Neuron (in vitro differentiated cells): ENCODE measurements around the gene MRPL18.
"Not testable (repeated sequence)": the region's sequence is repeated elsewhere in the genome, so short reads cannot be mapped to it uniquely, and the experiment has no call there.

Experiments used
- H2AFZ ChIP-seq: one replicate; pipeline ENCODE4 v1.6.1; 2013; ENCODE audit warnings: low read depth, mild to moderate bottlenecking, inconsistent platforms, low read length, moderate library complexity
- H3K27me3 ChIP-seq: one replicate; pipeline ENCODE4 v1.6.1; 2013; ENCODE audit warnings: low read length; ENCODE audit not compliant: insufficient read depth
- H3K36me3 ChIP-seq: one replicate; pipeline ENCODE4 v1.6.1; 2013; ENCODE audit warnings: low read length; ENCODE audit not compliant: insufficient read depth
- H3K4me1 ChIP-seq: one replicate; pipeline ENCODE4 v1.6.1; 2013; ENCODE audit warnings: low read length; ENCODE audit not compliant: insufficient read depth
- H3K4me3 ChIP-seq: 2 replicates; pipeline ENCODE4 v1.5.1; 2013; ENCODE audit warnings: mild to moderate bottlenecking, low read length, moderate library complexity
- H3K9me3 ChIP-seq: one replicate; pipeline ENCODE4 v1.6.1; 2013; ENCODE audit warnings: low read length

The MRPL18 gene

GRCh38 chr6:159790149-159790955, at the start of gene MRPL18:
MRPL18 (plus strand) TSS chr6:159790467; CDS start chr6:159790588, 121 bp downstream.
- H3K27me3 ChIP-seq, result no peaks in the 10 kb centered on the region
- H3K36me3 ChIP-seq, result peaks cover 54% of the 10 kb centered on the region
- peak within 1 kb of the TSS; percentile 66 for H3K4me3 ChIP-seq
- H3K9me3 ChIP-seq, result no peaks in the 10 kb centered on the region
- peaks cover 29% of the 10 kb centered on the region for H3K4me1 ChIP-seq
- H2AFZ ChIP-seq, result peak within 1 kb of the TSS; percentile 47

GRCh38 chr6:159742165-159742564, 48.1 kb upstream of the MRPL18 start:
- H3K36me3 ChIP-seq, result peaks cover 96% of the 10 kb centered on the region

GRCh38 chr6:159745081-159745480, 45.2 kb upstream of the MRPL18 start:
- Histone ChIP-seq H3K4me1 (no peaks in the 10 kb centered on the region), H3K4me3 (no peak overlapping the region), H3K9me3 (no peaks in the 10 kb centered on the region), H2AFZ (no peak overlapping the region), H3K36me3 (peaks cover 97% of the 10 kb centered on the region), H3K27me3 (no peaks in the 10 kb centered on the region)

More at GRCh38 chr6:159742165-159742564, 48.1 kb upstream of the MRPL18 start:
- H2AFZ ChIP-seq, result no peak overlapping the region
- no peaks in the 10 kb centered on the region for H3K9me3 ChIP-seq
- H3K27me3 ChIP-seq, result no peaks in the 10 kb centered on the region
- no peak overlapping the region for H3K4me3 ChIP-seq
- H3K4me1 ChIP-seq, result no peaks in the 10 kb centered on the region

GRCh38 chr6:159746759-159747158, 43.5 kb upstream of the MRPL18 start:
- H3K4me1 ChIP-seq, result no peaks in the 10 kb centered on the region
- no peak overlapping the region for H2AFZ ChIP-seq
- H3K36me3 ChIP-seq, result peaks cover 97% of the 10 kb centered on the region

GRCh38 chr6:159748127-159748526, 42.1 kb upstream of the MRPL18 start:
- not testable (repeated sequence) for H3K4me1 ChIP-seq, H3K27me3 ChIP-seq, H3K9me3 ChIP-seq, H2AFZ ChIP-seq, H3K4me3 ChIP-seq
- peaks cover 96% of the 10 kb centered on the region for H3K36me3 ChIP-seq

More at GRCh38 chr6:159746759-159747158, 43.5 kb upstream of the MRPL18 start:
- H3K9me3 ChIP-seq, result no peaks in the 10 kb centered on the region
- H3K4me3 ChIP-seq, result no peak overlapping the region
- no peaks in the 10 kb centered on the region for H3K27me3 ChIP-seq

- Histone ChIP-seq H3K27me3 (no peaks in the 10 kb centered on the region), H3K36me3 (peaks cover 93% of the 10 kb centered on the region), H2AFZ (no peak overlapping the region), H3K4me1 (no peaks in the 10 kb centered on the region), H3K9me3 (no peaks in the 10 kb centered on the region), H3K4me3 (no peak overlapping the region)
Measured at GRCh38 chr6:159751448-159751847, 38.8 kb upstream of the MRPL18 start.

GRCh38 chr6:159753081-159753872, 37.0 kb upstream of the MRPL18 start:
- Histone ChIP-seq H3K4me3 (no peak overlapping the region), H3K9me3 (no peaks in the 10 kb centered on the region), H3K27me3 (no peaks in the 10 kb centered on the region), H2AFZ (no peak overlapping the region), H3K4me1 (no peaks in the 10 kb centered on the region), H3K36me3 (peaks cover 89% of the 10 kb centered on the region)

GRCh38 chr6:159754401-159754800, 35.9 kb upstream of the MRPL18 start:
- H3K27me3 ChIP-seq, result no peaks in the 10 kb centered on the region
- peaks cover 86% of the 10 kb centered on the region for H3K36me3 ChIP-seq
- no peaks in the 10 kb centered on the region for H3K9me3 ChIP-seq
- no peaks in the 10 kb centered on the region for H3K4me1 ChIP-seq
- no peak overlapping the region for H3K4me3 ChIP-seq
- no peak overlapping the region for H2AFZ ChIP-seq

GRCh38 chr6:159754959-159755914, 35.0 kb upstream of the MRPL18 start:
- peaks cover 4% of the 10 kb centered on the region for H3K4me1 ChIP-seq
- H3K27me3 ChIP-seq, result no peaks in the 10 kb centered on the region
- peaks cover 79% of the 10 kb centered on the region for H3K36me3 ChIP-seq
- H3K9me3 ChIP-seq, result no peaks in the 10 kb centered on the region
- no peak overlapping the region for H3K4me3 ChIP-seq
- no peak overlapping the region for H2AFZ ChIP-seq

GRCh38 chr6:159756508-159756907, 33.8 kb upstream of the MRPL18 start:
- Histone ChIP-seq H3K36me3 (peaks cover 67% of the 10 kb centered on the region), H3K4me3 (no peak overlapping the region), H3K4me1 (peaks cover 14% of the 10 kb centered on the region)

GRCh38 chr6:159758031-159759001, 32.0 kb upstream of the MRPL18 start:
- no peak overlapping the region for H3K4me3 ChIP-seq
- H3K9me3 ChIP-seq, result no peaks in the 10 kb centered on the region
- H3K27me3 ChIP-seq, result no peaks in the 10 kb centered on the region
- peaks cover 23% of the 10 kb centered on the region for H3K4me1 ChIP-seq
- no peak overlapping the region for H2AFZ ChIP-seq
- H3K36me3 ChIP-seq, result peaks cover 56% of the 10 kb centered on the region

More at GRCh38 chr6:159756508-159756907, 33.8 kb upstream of the MRPL18 start:
- Histone ChIP-seq H2AFZ (no peak overlapping the region), H3K27me3 (no peaks in the 10 kb centered on the region), H3K9me3 (no peaks in the 10 kb centered on the region)

- Histone ChIP-seq H3K27me3 (no peaks in the 10 kb centered on the region), H3K4me3 (no peak overlapping the region), H3K4me1 (peaks cover 24% of the 10 kb centered on the region), H2AFZ (no peak overlapping the region), H3K36me3 (peaks cover 51% of the 10 kb centered on the region), H3K9me3 (no peaks in the 10 kb centered on the region)
Measured at GRCh38 chr6:159759645-159760044, 30.6 kb upstream of the MRPL18 start.
